GM12878 (cell line): ENCODE measurements around the gene TRAIP. TPM values are rescaled to one million over a fixed set of nuclear protein-coding genes. Genes with fewer than 3 reads are reported as not detected.

ENCODE experiments used
- ATAC-seq: fragments of 200-7000 bp; cut with Tn5 transposase; 3 replicates; pipeline ENCODE4 v1.9.1; 2020; ENCODE audit warnings: mild to moderate bottlenecking, moderate library complexity
- BruUV-seq: library from RNA; stranded (reverse); fragments of 400-500 nt; replicated peaks from 2 replicates; lab custom pipeline; 2021; lab: Mats Ljungman, UMichigan
- CTCF ChIA-PET: fragments of 300-600 bp; sonication (Branson Sonifier 250); formaldehyde crosslinking; extraction: SDS; loops from one replicate; lab custom pipeline; 2021; ENCODE audit warnings: inconsistent platforms; lab: Yijun Ruan, JAX
- POLR2A ChIA-PET: fragments of 350-600 bp; formaldehyde crosslinking; extraction: SDS; loops from one replicate; lab custom pipeline; 2021; ENCODE audit warnings: inconsistent platforms; lab: Charles Lee
- RAD21 ChIA-PET: fragments of 300-600 bp; sonication (Branson Sonifier 250); formaldehyde crosslinking; loops from one replicate; lab custom pipeline; 2023; ENCODE audit warnings: antibody characterized with exemption; ENCODE audit not compliant: unreplicated experiment; lab: Charles Lee
- SMC1A ChIA-PET: fragments of 300-600 bp; sonication (Branson Sonifier 250); formaldehyde crosslinking; loops from one replicate; lab custom pipeline; 2023; ENCODE audit not compliant: unreplicated experiment, uncharacterized antibody; lab: Charles Lee
- DNase-seq: peaks from one replicate; pipeline ENCODE4 v3.0.0-alpha.2; 2011; ENCODE audit warnings: low read depth, low spot score
- FAIRE-seq: peaks from 3 replicates; lab custom pipeline; 2011; peaks lifted over from hg19 to GRCh38; lab: Jason Lieb, UNC
- H2AFZ ChIP-seq: 2 replicates; pipeline ENCODE4 v1.6.0; 2011; ENCODE audit warnings: low read depth, low read length, control low read depth; ENCODE audit not compliant: control insufficient read depth
- H3K27ac ChIP-seq: 2 replicates; pipeline ENCODE4 v1.5.1; 2011; ENCODE audit warnings: control low read depth; ENCODE audit not compliant: control insufficient read depth, insufficient read depth
- H3K27me3 ChIP-seq, 2 experiments: replicated peaks in 1 of 2; 2 replicates each; pipeline versions ENCODE4 v1.6.0 to v1.6.1; 2011; ENCODE audit warnings: low read length in 1 of 2; ENCODE audit not compliant: control insufficient read depth in 2 of 2, insufficient read depth in 2 of 2
- H3K36me3 ChIP-seq, 2 experiments: 2 replicates each; pipeline ENCODE4 v1.5.1; 2011; ENCODE audit warnings: low read length in 1 of 2; ENCODE audit not compliant: control insufficient read depth in 2 of 2, insufficient read depth in 2 of 2
- H3K4me1 ChIP-seq: 2 replicates; pipeline ENCODE4 v1.6.1; 2011; ENCODE audit warnings: mild to moderate bottlenecking, low read length, moderate library complexity, mixed read lengths; ENCODE audit not compliant: control insufficient read depth, insufficient read depth
- H3K4me2 ChIP-seq: 2 replicates; pipeline ENCODE4 v1.6.0; 2011; ENCODE audit warnings: control low read depth; ENCODE audit not compliant: control insufficient read depth, insufficient read depth
- H3K4me3 ChIP-seq: fragments of 200-600 bp; sonication (generic); 2 replicates; pipeline ENCODE4 v1.5.1; 2016
- H3K79me2 ChIP-seq: 2 replicates; pipeline ENCODE4 v1.6.0; 2011; ENCODE audit warnings: low read length; ENCODE audit not compliant: control insufficient read depth, insufficient read depth
- H3K9ac ChIP-seq: 2 replicates; pipeline ENCODE4 v1.8.0; 2011; ENCODE audit warnings: low read length, control low read depth, mixed read lengths; ENCODE audit not compliant: control insufficient read depth, insufficient read depth
- H3K9me3 ChIP-seq: replicated peaks from 3 replicates; pipeline ENCODE4 v1.5.1; 2011; ENCODE audit warnings: mild to moderate bottlenecking, low read length; ENCODE audit not compliant: control insufficient read depth, insufficient read depth
- H4K20me1 ChIP-seq: 2 replicates; pipeline ENCODE4 v1.6.0; 2011; ENCODE audit not compliant: control insufficient read depth, insufficient read depth
- CHD4 ChIP-seq: fragments of 200-600 bp; sonication (generic); IDR thresholded peaks from 2 replicates; pipeline ENCODE4 v1.6.1; 2016; ENCODE audit warnings: mild to moderate bottlenecking
- SMAD5 ChIP-seq: IDR thresholded peaks from 2 replicates; pipeline ENCODE4 v1.6.1; 2016; ENCODE audit warnings: antibody characterized with exemption, low read depth
- ZBTB4 ChIP-seq: fragments of 450-650 bp; formaldehyde crosslinking; IDR thresholded peaks from 2 replicates; pipeline ENCODE4 v1.4.0; 2022; ENCODE audit warnings: mild to moderate bottlenecking, moderate library complexity
- WGBS: methylation state at CpG from one replicate; pipeline ENCODE4 v1.1.6; 2016; ENCODE audit warnings: low lambda C conversion rate; ENCODE audit not compliant: insufficient replicate concordance, insufficient coverage; ENCODE audit errors: missing lambda C conversion rate; 5-methylcytosine and 5-hydroxymethylcytosine counted together
- in situ Hi-C: fragments of 300-500 bp; cut with MboI; formaldehyde crosslinking; loops from 9 replicates; pipeline ENCODE4 v1.14.3; 2018; ENCODE audit warnings: mixed read lengths
- intact Hi-C: fragments of 100-400 bp; cut with micrococcal nuclease; formaldehyde crosslinking; loops from one replicate; pipeline ENCODE4 v1.14.2; 2022; ENCODE audit not compliant: unreplicated experiment
- polyA plus RNA-seq, 11 experiments: library from polyadenylated mRNA; depleted of rRNA in 4 of 11; unstranded in 6 of 11; stranded (reverse) in 5 of 11; fragments of >200 nt; fragmentation: Nextera tagmentation in 4 of 11; fragmentation: Illumina TruSeq in 1 of 11; extraction: Ambion mirVana in 4 of 11; extraction: Trizol in 1 of 11; gene quantifications; 1 replicate in 1 of 11; 2 replicates in 10 of 11; pipeline versions ENCODE4 v1.2.1 to v1.2.3, GENCODE V29; 2011 to 2016; ENCODE audit warnings: inconsistent platforms in 2 of 11, missing spikeins in 2 of 11, low read depth in 1 of 11
- total RNA-seq, 4 experiments: library from RNA; depleted of rRNA in 3 of 4; stranded (reverse); fragments of >200 nt in 3 of 4; fragmentation: Illumina TruSeq in 1 of 4; extraction: Trizol in 1 of 4; gene quantifications; 2 replicates each; pipeline versions ENCODE4 v1.2.1 to v1.2.3, GENCODE V29; 2013 to 2021

The TRAIP gene
- total and polyA plus RNA-seq, 10 of the 15 experiments (the other 5 are each of a cell fraction or from before 2014, with no cell fraction given) = 15.9 to 37.0 (median 23.1) TPM

- TF ChIP-seq SMAD5 (no peak), ZBTB4 (CRISPR knock-in tag) (no peak), CHD4 (no peak)
- no TSS peak for BruUV-seq
- DNase-seq (no peak), ATAC-seq (no peak), FAIRE-seq (no peak)
- Histone ChIP-seq H3K9me3 (no peaks in the 10 kb centered on the region), H2AFZ (no peak overlapping the region), H3K4me2 (no peak overlapping the region), H3K36me3 (peaks cover 16 to 22% of the 10 kb centered on the region in 2 experiments), H4K20me1 (no peaks in the 10 kb centered on the region), H3K4me3 (no peak overlapping the region), H3K27me3 (no peaks in the 10 kb centered on the region), H3K9ac (no peak overlapping the region), H3K4me1 (no peaks in the 10 kb centered on the region), H3K79me2 (no peaks in the 10 kb centered on the region), H3K27ac (no peak overlapping the region)
- ChIA-PET POLR2A (interaction anchor here (0.6 to 2.4 kb wide), 2 partner anchors 37 to 131 kb away, joined by 6 to 21 read pairs; partner anchors contain the start of gene INKA1), CTCF (interaction anchor here (1.8 to 14.1 kb wide), 7 partner anchors 27 to 301 kb away, joined by 9 to 327 read pairs (median 19); partner anchors contain the start of genes CDHR4, INKA1, MST1R and UBA7), RAD21 (interaction anchor here (1.2 to 7.0 kb wide), 5 partner anchors 37 to 96 kb away, joined by 3 to 182 read pairs (median 4); partner anchors contain the start of genes CDHR4 and INKA1), SMC1A (interaction anchor here (0.7 to 7.5 kb wide), 4 partner anchors 27 to 245 kb away, joined by 3 to 146 read pairs (median 13); partner anchors contain the start of genes CDHR4, INKA1 and UBA7)
- in situ Hi-C loops = no loop called here
- 75% methylated on average over 2 of the region's 2 CpGs for WGBS
- intact Hi-C loops = no loop called here
Measured at GRCh38 chr3:49840388-49840787, 16.0 kb downstream of the TRAIP start.
